Fibroblast of pulmonary artery (primary cell): Measurements from ENCODE around the gene SERPINA4.

Experiments
- DNase-seq: peaks from one replicate; pipeline ENCODE4 v3.0.0-alpha.2; 2010; ENCODE audit warnings: low read depth
- H3K4me3 ChIP-seq: replicated peaks from 2 replicates; pipeline ENCODE4 v1.5.1; 2011; ENCODE audit warnings: low read depth, mild to moderate bottlenecking, control low read depth, low read length, moderate library complexity
- CTCF ChIP-seq: IDR thresholded peaks from 2 replicates; pipeline ENCODE4 v1.5.1; 2011; ENCODE audit warnings: mild to moderate bottlenecking, control low read depth, low read length, inconsistent platforms; ENCODE audit errors: missing control alignments

SERPINA4 gene

GRCh38 chr14:94615254-94615653 is 54.0 kb downstream of the SERPINA4 start:
- H3K4me3 ChIP-seq, result peak overlapping the region; percentile 6
- no peak for DNase-seq
- TF ChIP-seq CTCF, result no peak

- no peak for TF ChIP-seq CTCF
- no peak for DNase-seq
- no peak overlapping the region for H3K4me3 ChIP-seq
Observed at GRCh38 chr14:94615823-94616570, 54.8 kb downstream of the SERPINA4 start.

DNA sequence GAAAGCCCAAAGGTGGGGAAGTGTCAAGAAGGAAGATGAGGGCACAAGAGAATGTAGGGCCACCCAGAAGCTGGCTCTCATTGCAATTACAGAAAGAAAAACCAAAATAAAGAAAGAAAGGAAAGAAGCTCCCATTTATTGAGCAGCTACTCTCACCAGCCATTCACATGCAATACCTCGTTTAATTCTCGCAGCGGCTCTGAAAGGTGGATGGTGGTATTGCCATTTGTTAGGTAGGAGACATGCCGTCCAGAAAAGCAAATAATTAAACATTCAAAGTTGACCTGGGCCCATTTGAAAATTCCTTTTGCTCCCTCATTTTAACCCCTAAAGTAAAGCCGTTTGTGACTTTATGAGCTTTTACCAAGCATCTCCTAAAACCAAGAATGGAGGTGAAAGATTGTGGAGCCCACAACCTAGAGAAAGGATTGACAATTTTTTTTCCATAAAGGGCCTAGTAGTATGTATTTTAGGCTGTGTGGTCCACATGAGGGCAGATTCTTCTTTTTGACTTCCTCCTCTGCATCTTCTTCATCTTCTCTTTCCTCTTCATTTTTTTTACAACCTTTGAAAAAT is 56.2 kb downstream of the SERPINA4 start:
- no peak for DNase-seq
- no peak overlapping the region for H3K4me3 ChIP-seq
- no peak for TF ChIP-seq CTCF

DNA sequence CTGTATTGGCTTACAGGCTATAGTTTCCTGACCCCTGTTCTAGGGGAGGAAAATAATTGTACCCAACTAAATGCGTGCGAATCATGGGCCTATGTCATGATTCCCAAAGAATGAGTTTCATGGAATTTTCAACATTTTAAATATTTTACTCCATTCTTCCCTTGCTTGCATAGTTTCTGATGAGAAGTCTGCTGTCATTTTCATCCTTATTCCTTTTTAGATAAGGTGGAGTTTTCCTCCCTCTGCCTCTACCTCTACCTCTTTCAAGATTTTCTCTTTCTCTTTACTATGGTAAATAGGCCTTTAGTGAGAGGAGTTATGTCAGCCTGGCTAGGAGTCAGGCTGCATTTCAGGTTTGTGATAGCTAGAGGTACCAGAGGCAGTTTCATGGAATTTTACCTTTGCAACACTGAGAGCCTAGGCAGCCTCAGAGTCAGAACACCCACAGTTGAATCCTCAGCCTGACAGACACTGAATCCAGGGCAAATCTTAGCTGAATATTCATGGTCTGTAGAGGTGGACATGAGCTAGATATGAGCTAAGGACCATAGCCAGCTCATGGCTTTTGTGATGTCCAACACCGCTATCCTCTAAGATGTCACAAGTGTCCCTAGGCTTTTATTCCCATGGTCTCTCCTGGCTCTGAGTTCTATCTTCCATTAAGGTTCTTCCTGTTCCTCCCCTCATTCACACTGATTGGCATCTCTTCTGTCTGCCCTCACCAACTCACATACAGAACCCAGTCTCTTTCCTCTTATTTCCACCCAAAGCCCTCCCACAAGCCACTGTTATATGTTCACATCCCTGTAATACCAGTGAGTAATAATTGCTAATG is 57.0 kb downstream of the SERPINA4 start:
- no peak overlapping the region for H3K4me3 ChIP-seq
- DNase-seq, result no peak
- no peak for TF ChIP-seq CTCF

DNA sequence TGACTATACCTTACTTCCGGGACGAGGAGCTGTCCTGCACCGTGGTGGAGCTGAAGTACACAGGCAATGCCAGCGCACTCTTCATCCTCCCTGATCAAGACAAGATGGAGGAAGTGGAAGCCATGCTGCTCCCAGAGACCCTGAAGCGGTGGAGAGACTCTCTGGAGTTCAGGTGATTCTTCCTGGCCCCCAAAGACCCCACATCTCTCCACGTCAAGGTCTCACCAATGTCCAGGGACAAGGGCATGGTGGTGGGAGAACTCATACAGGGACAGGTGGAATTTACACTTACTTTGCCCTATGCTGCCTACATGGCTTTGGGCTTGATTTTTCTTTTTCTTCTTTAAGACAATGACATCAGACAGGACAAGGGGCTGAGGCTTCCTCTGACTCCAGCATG is 58.1 kb downstream of the SERPINA4 start:
- TF ChIP-seq CTCF, result no peak
- no peak overlapping the region for H3K4me3 ChIP-seq
- DNase-seq, result no peak
